Measurements from ENCODE around the gene BDP1.
A peak's percentile ranks its signal among the peaks of the same experiment; 100 is the strongest.
"Not testable (repeated sequence)": the region's sequence is repeated elsewhere in the genome, so short reads cannot be mapped to it uniquely, and the experiment has no call there.

The BDP1 gene

GRCh38 chr5:71461360-71461759, 5.9 kb downstream of the BDP1 start:
- DNase-seq, result no peak

GRCh38 chr5:71471193-71471592, 15.7 kb downstream of the BDP1 start:
- DNase-seq, result no peak

- peak; percentile 3 for DNase-seq
Observed at GRCh38 chr5:71475788-71476384, 20.4 kb downstream of the BDP1 start.

GRCh38 chr5:71481441-71481840, 26.0 kb downstream of the BDP1 start:
- DNase-seq, result no peak

GRCh38 chr5:71482132-71482531, 26.7 kb downstream of the BDP1 start:
- DNase-seq, result peak; percentile 22

- DNase-seq, result no peak
Observed at GRCh38 chr5:71483355-71483754, 27.9 kb downstream of the BDP1 start.

GRCh38 chr5:71492817-71493615, 37.6 kb downstream of the BDP1 start:
- DNase-seq, result no peak

- not testable (repeated sequence) for DNase-seq
Observed at GRCh38 chr5:71494202-71494601, 38.8 kb downstream of the BDP1 start.

- not testable (repeated sequence) for DNase-seq
Observed at GRCh38 chr5:71498756-71499155, 43.3 kb downstream of the BDP1 start.

- DNase-seq, result no peak
Observed at GRCh38 chr5:71503536-71503935, 48.1 kb downstream of the BDP1 start.

GRCh38 chr5:71522151-71522550, 66.7 kb downstream of the BDP1 start:
- DNase-seq, result no peak

- not testable (repeated sequence) for DNase-seq
Observed at GRCh38 chr5:71525611-71526010, 70.2 kb downstream of the BDP1 start.

GRCh38 chr5:71528206-71528605, 72.8 kb downstream of the BDP1 start:
- DNase-seq, result no peak

GRCh38 chr5:71529682-71530081, 74.2 kb downstream of the BDP1 start:
- no peak for DNase-seq

- DNase-seq, result no peak
Observed at GRCh38 chr5:71533142-71533541, 77.7 kb downstream of the BDP1 start.

GRCh38 chr5:71533615-71534014, 78.2 kb downstream of the BDP1 start:
- no peak for DNase-seq

GRCh38 chr5:71537687-71538086, 82.2 kb downstream of the BDP1 start:
- DNase-seq, result no peak

- DNase-seq, result not testable (repeated sequence)
Observed at GRCh38 chr5:71550885-71551284, 95.4 kb downstream of the BDP1 start.

GRCh38 chr5:71551582-71551981, 96.1 kb downstream of the BDP1 start:
- not testable (repeated sequence) for DNase-seq

GRCh38 chr5:71552026-71552749, 96.7 kb downstream of the BDP1 start:
- not testable (repeated sequence) for DNase-seq

GRCh38 chr5:71563161-71563560, 107.7 kb downstream of the BDP1 start:
- no peak for DNase-seq

- DNase-seq, result no peak
Observed at GRCh38 chr5:71564895-71565294, 109.4 kb downstream of the BDP1 start.

- no peak for DNase-seq
Observed at GRCh38 chr5:71569748-71570509, 114.5 kb downstream of the BDP1 start.
